Breast epithelium (tissue), 4 donors: ENCODE measurements around the gene KIAA0232. TPM values are rescaled to one million over a fixed set of nuclear protein-coding genes. Genes with fewer than 3 reads are reported as not detected.

ENCODE experiments used
- DNase-seq, 2 donors: peaks; one replicate each; pipeline ENCODE4 v3.0.0-alpha.2; 2019; ENCODE audit warnings: low spot score in 2 of 2
- H3K27ac ChIP-seq, 2 donors: fragments of 200-600 bp; sonication (generic) in 1 of 2; one replicate each; pipeline ENCODE4 v1.5.1; 2016 to 2019; ENCODE audit warnings: mild to moderate bottlenecking in 1 of 2
- H3K27me3 ChIP-seq, 2 donors: fragments of 200-600 bp; sonication (generic) in 1 of 2; one replicate each; pipeline versions ENCODE4 v1.5.1 to v1.6.0; 2017 to 2019; ENCODE audit warnings: control low read depth in 1 of 2, mild to moderate bottlenecking in 1 of 2
- H3K36me3 ChIP-seq: fragments of 200-600 bp; one replicate; pipeline ENCODE4 v1.5.1; 2019
- H3K4me1 ChIP-seq, 2 donors: fragments of 200-600 bp; sonication (generic); one replicate each; pipeline ENCODE4 v1.5.1; 2016 to 2019; ENCODE audit warnings: control low read depth in 1 of 2
- H3K4me3 ChIP-seq, 3 donors: fragments of 200-600 bp; sonication (generic); 1 replicate in 2 of 3; 2 replicates in 1 of 3; pipeline ENCODE4 v1.5.1; 2016 to 2019; ENCODE audit warnings: mild to moderate bottlenecking in 3 of 3, moderate library complexity in 2 of 3
- H3K9me3 ChIP-seq, 2 donors: fragments of 200-600 bp; sonication (generic) in 1 of 2; one replicate each; pipeline ENCODE4 v1.5.1; 2016 to 2019; ENCODE audit warnings: control low read depth in 1 of 2
- CTCF ChIP-seq, 3 donors: fragments of 450-650 bp; IDR thresholded peaks; one replicate each; pipeline ENCODE4 v1.5.1; 2016 to 2017; ENCODE audit warnings: antibody characterized with exemption in 3 of 3, mild to moderate bottlenecking in 3 of 3, moderate library complexity in 3 of 3
- POLR2A ChIP-seq: fragments of 450-650 bp; IDR thresholded peaks from one replicate; pipeline ENCODE4 v1.6.1; 2016; ENCODE audit warnings: antibody characterized with exemption, mild to moderate bottlenecking, moderate library complexity
- POLR2AphosphoS5 ChIP-seq, 3 donors: sonication (generic); formaldehyde crosslinking; IDR thresholded peaks; one replicate each; pipeline ENCODE4 v1.6.1; 2017; ENCODE audit warnings: antibody characterized with exemption in 3 of 3
- intact Hi-C: fragments of 100-400 bp; cut with DNase I; formaldehyde crosslinking; loops from one replicate; pipeline ENCODE4 v1.15.1; 2023; ENCODE audit warnings: low total_unique reads
- total RNA-seq, 3 donors: library from RNA; depleted of rRNA; stranded (reverse); fragments of >200 nt; gene quantifications; one replicate each; pipeline ENCODE4 v1.1.0, GENCODE V29; 2016

Gene KIAA0232
- total RNA-seq, 3 donors from 2014 or later: 31.5 to 40.8 (median 31.7) TPM

GRCh38 chr4:6917461-6918271 is 135.1 kb downstream of the KIAA0232 start:
- DNase-seq: peak; percentile 64 to 69
- intact Hi-C loops: no loop called here
- H3K4me3 ChIP-seq: peak overlapping the region in 1 of 3 donors; percentile 30
- H3K4me1 ChIP-seq: peaks cover 14 to 22% of the 10 kb centered on the region in 2 donors
- no peaks in the 10 kb centered on the region for H3K36me3 ChIP-seq
- H3K9me3 ChIP-seq: no peaks in the 10 kb centered on the region
- peak overlapping the region; percentile 81 to 90 for H3K27ac ChIP-seq
- TF ChIP-seq POLR2A (no peak), POLR2AphosphoS5 (IDR thresholded peaks at IDR 0.05) (peak in 1 of 3 donors; percentile 80), CTCF (IDR thresholded peaks at IDR 0.05) (peak; percentile 65 to 71 (median 66))
- no peaks in the 10 kb centered on the region for H3K27me3 ChIP-seq

GRCh38 chr4:6918338-6918737 is 135.8 kb downstream of the KIAA0232 start:
- Histone ChIP-seq H3K36me3 (no peaks in the 10 kb centered on the region), H3K4me3 (no peak overlapping the region), H3K9me3 (no peaks in the 10 kb centered on the region), H3K4me1 (peaks cover 14 to 22% of the 10 kb centered on the region in 2 donors), H3K27me3 (no peaks in the 10 kb centered on the region), H3K27ac (peak overlapping the region; percentile 81 to 90)
- no peak for DNase-seq
- TF ChIP-seq POLR2AphosphoS5 (IDR thresholded peaks at IDR 0.05): no peak
- no peak for TF ChIP-seq CTCF (IDR thresholded peaks at IDR 0.05)
- intact Hi-C loops: no loop called here

GRCh38 chr4:6920171-6920570 is 137.6 kb downstream of the KIAA0232 start:
- no peak for DNase-seq
- no peak overlapping the region for H3K27ac ChIP-seq
- no peaks in the 10 kb centered on the region for H3K27me3 ChIP-seq
- no peak overlapping the region for H3K4me3 ChIP-seq
- intact Hi-C loops: no loop called here
- no peaks in the 10 kb centered on the region for H3K9me3 ChIP-seq
- no peaks in the 10 kb centered on the region for H3K36me3 ChIP-seq
- peaks cover 14 to 22% of the 10 kb centered on the region in 2 donors for H3K4me1 ChIP-seq
- no peak for TF ChIP-seq POLR2AphosphoS5 (IDR thresholded peaks at IDR 0.05)
- TF ChIP-seq POLR2A: no peak
- no peak for TF ChIP-seq CTCF (IDR thresholded peaks at IDR 0.05)

- no peak for DNase-seq
- intact Hi-C loops: no loop called here
- no peak for TF ChIP-seq CTCF (IDR thresholded peaks at IDR 0.05)
- TF ChIP-seq POLR2AphosphoS5 (IDR thresholded peaks at IDR 0.05): no peak
- no peak for TF ChIP-seq POLR2A
- no peak overlapping the region for H3K4me3 ChIP-seq
- H3K9me3 ChIP-seq: no peaks in the 10 kb centered on the region
- H3K27me3 ChIP-seq: no peaks in the 10 kb centered on the region
- H3K4me1 ChIP-seq: no peaks in the 10 kb centered on the region
- no peaks in the 10 kb centered on the region for H3K36me3 ChIP-seq
- H3K27ac ChIP-seq: no peak overlapping the region
These were observed 141.0 kb downstream of the KIAA0232 start for GRCh38 chr4:6923507-6923906.

GRCh38 chr4:6924361-6924779 is 141.8 kb downstream of the KIAA0232 start:
- peak overlapping the region in 1 of 2 donors; percentile 2 for H3K27ac ChIP-seq
- TF ChIP-seq POLR2AphosphoS5 (IDR thresholded peaks at IDR 0.05) (no peak), CTCF (IDR thresholded peaks at IDR 0.05) (no peak), POLR2A (no peak)
- no peaks in the 10 kb centered on the region for H3K9me3 ChIP-seq
- no peak for DNase-seq
- no peaks in the 10 kb centered on the region for H3K27me3 ChIP-seq
- intact Hi-C loops: no loop called here
- H3K36me3 ChIP-seq: no peaks in the 10 kb centered on the region
- no peaks in the 10 kb centered on the region for H3K4me1 ChIP-seq
- H3K4me3 ChIP-seq: no peak overlapping the region
